AML-193 (cell line): ENCODE measurements around the gene SPACA9.
A peak's percentile ranks its signal among the peaks of the same experiment; 100 is the strongest.

Experiments used
- DNase-seq, 2 experiments: peaks; one replicate each; lab custom pipeline; 2025; lab: John Stamatoyannopoulos, UW

The SPACA9 gene

DNA sequence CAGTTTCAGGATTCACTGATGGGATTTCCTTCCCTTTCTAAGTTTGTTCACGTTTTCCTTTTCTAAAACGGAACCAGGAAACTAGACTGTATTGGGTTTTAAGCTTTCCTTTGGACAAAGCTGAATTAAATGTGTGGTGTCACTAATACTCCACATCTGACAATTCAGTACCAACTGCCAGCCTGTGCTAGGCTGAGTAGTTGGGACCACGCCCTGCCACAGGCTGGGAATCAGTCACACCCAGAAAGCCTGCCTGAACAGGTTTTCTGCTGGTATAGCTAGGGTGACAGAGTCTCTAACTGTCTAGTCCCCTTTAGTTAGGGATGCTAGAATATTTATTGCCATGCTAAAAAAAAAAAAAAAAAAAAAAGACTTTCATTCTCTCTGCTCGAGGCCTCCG is 15.6 kb downstream of the SPACA9 start:
- no peak for DNase-seq

DNA sequence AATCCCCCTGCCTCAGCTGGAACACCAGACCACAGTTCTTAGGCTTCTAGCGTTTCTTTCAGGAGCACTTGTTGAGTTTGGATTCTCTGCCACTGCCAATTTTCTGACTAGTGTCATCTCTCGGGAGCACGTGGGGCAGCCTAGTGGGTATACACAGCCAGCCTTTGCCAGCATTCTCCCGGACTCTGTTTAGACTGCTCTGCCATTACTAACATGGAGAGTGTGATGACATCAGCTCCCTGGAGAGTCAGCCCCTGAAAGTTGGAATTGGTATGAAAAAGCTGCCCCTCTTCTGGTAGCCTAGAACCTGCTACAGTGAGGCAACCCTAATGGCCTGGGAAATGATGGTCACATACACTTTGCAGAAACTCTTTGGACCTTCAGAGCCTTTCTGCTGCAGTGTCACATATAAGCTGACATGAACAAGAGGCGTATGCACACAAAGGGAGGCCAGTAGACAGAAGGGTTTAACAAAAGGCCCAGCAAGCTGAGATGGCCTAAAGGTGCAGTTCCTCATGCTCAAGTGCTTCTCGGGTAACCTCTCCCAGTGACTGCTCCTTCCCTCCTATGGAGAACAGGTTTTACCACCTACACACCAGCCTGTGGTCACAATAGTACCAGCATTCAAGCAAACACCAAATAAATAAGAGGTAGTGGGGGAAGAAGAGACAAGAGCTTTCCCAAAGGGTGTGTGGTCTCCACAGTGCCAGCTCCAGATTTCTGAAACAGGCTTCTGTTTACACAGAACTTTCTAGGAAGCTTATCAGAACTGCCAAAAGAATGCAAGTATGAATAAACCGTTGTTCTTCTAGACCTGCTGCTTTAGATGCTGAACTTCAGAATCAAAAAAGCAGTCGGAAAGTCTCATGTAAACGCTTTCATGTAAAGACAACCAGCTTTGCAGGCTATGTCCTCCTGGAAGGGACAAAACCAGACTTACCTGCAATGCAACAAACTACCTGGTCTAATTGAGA is 16.5 kb downstream of the SPACA9 start:
- DNase-seq, result no peak

GRCh38 chr9:132896264-132896663 is 17.6 kb downstream of the SPACA9 start:
- no peak for DNase-seq

GRCh38 chr9:132896906-132897305 is 18.2 kb downstream of the SPACA9 start:
- no peak for DNase-seq

DNA sequence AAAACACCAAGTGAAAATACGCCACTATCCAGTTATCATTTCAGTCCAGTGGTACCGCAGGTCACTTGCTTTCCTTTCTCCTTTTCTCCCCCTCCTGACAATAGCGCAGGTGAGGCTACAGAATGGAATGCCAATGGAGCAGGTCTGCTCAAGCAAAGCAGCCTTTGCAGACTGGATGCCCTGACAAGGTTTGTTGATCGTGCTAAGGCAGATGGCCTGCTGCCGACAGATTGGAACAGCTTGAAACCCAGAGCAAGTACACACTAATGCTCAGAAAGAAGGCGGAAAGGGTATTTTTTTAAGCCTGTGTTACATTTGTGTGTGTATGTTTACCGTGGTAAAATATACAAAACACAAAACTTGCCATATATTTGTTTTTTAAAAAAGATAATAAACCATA is 19.4 kb downstream of the SPACA9 start:
- no peak for DNase-seq

DNA sequence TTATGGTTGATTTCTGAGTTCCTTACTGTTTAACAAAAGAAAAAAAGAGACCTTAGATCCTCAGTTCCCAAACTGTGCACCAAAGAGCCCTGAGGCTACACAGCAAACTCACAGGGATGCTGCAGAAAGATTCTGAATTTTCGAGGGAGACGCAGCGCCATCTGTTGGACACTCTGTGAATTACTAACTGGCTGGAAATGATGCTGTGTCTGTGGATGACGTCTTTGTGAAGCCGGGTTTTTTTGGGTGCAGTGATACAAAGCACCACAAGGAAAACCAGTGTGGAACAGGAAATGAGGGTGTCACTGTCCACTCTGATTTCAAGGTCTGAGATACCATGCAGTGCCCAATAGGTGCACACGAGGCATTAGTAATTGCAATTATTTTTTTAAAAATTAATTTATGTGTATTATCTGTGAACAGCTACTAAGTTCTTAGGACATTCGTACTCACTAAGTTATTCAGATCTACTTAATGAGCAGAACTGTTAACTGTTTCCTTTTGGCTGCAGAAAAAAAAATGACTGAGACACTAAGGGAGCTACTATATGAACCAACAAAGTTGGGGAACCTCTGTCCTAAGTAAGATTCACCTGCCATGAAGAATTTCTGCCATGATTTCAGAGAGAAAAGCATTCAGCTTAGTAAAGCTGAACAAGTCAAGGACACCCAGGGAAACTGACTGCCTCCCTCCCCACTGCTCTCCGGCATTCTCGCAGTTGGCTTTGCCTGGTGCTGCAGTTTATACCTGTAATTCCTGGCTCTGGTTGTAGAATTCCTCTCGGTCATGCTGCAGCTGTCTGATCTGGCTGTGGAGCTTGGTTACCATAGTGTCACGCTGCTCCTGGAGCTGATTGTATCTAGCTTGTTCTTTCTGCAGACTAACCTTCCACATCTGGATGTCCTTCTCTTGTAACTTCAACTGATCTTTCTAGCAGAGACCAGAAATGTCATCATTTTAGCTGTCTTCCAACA is 23.4 kb downstream of the SPACA9 start:
- DNase-seq, result peak; percentile 71 to 75

GRCh38 chr9:132903574-132904492 is 25.1 kb downstream of the SPACA9 start:
- DNase-seq, result no peak

DNA sequence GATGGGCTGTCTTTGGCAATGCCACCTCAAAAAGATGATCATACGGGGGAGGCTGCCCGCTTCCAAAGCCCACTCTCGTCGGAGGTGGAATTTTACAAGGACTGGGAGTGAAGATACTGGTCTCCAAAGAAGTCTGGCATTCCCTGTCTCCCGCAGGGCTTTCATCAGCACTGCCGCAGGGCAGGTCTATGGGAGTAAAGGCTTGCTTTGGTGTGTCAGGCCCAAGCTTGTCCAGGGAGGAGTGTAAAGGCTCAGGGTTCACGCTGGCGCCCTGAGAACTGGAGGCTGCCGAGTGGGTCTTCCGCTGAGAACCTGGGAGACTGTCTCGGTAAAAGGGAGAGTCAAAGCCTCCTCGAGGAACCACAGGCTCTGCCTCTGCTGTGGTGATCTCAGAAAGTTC is 27.0 kb downstream of the SPACA9 start:
- no peak for DNase-seq

GRCh38 chr9:132908635-132909034 is 29.9 kb downstream of the SPACA9 start:
- no peak for DNase-seq

- no peak for DNase-seq
Observed at GRCh38 chr9:132909311-132909710, 30.6 kb downstream of the SPACA9 start.

DNA sequence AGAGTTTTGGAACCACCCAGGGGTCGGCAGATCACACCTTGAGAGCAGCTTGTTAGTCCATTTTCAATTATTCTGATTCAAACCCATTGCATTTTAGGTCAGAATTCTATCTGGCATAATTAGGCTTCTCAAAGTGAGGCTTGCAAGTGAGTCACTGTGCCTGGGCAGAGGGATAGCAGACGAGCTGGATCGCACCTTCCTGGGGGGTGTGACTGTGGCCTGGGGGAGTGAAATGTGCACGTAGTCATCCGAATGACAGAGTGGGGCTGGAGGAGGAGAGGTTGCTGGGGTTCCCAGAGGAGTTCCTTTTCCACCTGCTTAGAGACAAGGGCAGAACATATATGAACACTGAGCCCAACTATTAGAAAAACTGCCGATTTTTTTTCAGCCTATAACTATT is 31.7 kb downstream of the SPACA9 start:
- DNase-seq, result no peak

DNA sequence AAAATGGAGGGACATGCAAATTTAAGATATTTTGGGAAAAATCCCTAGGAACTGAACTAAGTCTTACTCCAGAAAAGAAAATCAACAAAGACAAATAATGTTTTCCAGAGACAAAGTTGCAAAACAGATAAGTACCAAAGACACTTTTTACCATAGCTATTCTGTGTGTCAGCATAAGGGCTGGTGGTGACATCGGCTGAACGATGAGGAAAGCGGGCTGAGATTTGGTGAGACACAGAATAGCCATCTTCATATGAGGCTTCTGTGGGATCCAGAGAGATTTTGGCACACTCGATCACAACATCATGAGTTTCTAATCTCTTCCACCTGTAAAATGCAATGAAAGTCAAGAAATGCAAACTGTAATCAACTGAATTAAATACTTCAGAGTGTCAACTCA is 33.4 kb downstream of the SPACA9 start:
- DNase-seq, result no peak

DNA sequence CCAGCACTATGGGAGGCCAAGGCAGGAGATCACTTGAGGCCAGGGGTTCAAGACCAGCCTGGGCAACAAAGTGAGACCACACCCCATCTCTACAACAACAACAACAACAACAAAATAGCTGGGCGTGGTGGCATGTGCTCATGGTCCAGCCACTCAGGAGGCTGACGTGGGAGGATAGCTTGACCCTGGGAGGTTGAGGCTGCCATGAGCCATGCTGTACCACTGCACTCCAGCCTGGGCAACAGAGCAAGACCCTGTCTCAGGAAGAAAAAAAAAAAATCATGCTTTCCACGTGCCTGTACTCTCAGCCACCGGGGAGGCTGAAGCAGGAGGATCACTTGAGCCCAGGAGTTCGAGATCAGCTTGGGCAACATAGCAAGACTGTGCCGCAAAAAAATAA is 36.2 kb downstream of the SPACA9 start:
- no peak for DNase-seq

- no peak for DNase-seq
Observed at GRCh38 chr9:132919614-132920268, 41.0 kb downstream of the SPACA9 start.

DNA sequence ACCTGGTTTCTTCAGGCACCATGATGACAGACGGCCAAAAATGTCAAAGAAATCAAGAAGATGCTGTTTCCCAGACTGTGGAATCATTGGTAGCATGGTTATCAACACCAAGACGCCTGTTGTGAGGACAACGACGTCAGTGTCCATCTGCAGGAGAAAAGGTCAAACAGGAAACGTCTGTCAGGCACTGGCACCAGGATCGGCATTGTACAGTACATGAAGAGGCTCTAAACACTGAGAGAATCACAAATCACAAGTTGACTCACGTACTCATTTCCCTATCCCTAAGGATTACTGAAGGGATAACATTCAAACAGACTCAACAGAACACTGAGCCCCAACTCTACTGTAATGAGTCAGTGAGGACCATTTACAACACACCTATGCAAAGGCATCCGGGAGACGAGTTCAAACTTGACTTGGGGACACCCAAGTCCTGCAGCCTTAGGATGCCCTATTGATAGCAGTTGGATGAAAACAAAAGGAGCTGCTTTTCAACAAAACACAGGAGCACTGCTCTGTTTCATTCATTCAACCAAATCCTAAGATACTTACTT is 44.7 kb downstream of the SPACA9 start:
- no peak for DNase-seq

GRCh38 chr9:132927704-132928103 is 49.0 kb downstream of the SPACA9 start:
- DNase-seq, result no peak

DNA sequence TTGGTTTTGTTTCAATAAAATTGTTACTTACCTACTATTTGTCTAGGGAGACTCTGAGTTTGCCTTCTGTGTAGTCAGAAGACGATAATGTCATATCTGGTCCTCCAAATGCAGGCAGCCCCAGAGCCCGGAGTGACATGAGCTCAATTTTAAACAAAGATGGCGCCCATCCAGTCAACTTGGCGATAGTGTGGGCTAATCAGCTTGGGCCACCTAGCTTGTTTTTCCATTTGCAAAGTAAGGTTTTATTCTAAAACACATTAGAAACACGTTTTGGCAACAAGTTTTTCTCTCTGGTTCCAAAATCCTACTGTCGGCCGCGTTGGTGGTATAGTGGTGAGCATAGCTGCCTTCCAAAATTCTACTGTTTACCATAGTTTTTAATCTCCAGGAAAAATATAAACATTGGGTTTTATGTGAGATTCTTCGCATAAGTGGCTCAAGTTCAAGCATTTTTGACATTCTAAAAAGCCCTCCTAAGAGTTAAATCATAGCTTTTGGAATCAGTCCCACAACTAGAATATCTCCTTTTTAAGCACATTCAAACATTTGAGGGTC is 52.6 kb downstream of the SPACA9 start:
- DNase-seq, result no peak

DNA sequence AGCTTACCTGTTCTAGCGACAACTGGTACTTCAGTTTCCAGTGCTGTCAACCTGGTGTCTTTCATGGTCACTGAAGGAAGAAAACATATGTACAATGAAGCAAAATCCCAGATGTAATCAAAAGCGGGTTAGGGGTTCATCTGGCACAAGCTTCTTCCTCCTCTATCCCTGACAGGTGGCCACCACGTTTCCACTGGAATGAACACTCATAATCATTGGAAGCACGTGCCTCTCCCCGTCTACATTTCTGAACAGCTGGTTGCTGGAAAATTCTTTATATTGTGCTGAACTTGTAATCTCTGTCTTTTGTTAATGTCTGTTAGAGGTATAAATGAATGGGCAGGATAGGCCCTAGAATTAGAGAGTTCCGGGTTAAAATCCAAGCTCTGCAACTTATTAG is 56.3 kb downstream of the SPACA9 start:
- no peak for DNase-seq

DNA sequence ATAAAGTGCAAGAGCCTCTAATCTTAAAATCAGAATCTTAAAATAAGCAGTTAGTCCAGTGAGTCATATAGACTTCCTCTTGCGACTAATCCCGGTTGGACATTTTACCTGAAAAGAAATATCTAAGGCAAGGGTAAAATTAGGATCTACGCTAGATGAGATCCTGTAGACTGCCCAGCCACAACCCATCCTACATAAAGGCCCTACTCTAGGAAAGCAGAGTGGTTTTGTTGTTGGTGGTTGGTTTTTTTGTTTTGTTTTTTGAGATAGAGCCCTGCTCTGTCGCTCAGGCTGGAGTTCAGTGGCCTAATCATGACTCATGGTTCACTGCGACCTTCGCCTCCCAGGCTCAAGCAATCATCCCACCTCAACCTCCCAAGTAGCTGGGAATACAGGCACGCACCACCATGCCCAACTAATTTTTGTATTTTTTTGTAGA is 58.8 kb downstream of the SPACA9 start:
- no peak for DNase-seq

GRCh38 chr9:132939169-132939568 is 60.5 kb downstream of the SPACA9 start:
- no peak for DNase-seq
